HFFc6 (cell line): Measurements from ENCODE around the gene TUFM. TPM values are rescaled to one million over a fixed set of nuclear protein-coding genes. Genes with fewer than 3 reads are reported as not detected.

Experiments used
- DNase-seq: peaks from one replicate; pipeline ENCODE4 v3.0.0-alpha.2; 2018
- H3K27ac Mint-ChIP-seq: 2 replicates; pipeline ENCODE4 v1.8.0; 2020; ENCODE audit warnings: mild to moderate bottlenecking, mixed read lengths
- H3K27me3 Mint-ChIP-seq: 2 replicates; pipeline ENCODE4 v1.8.0; 2021; ENCODE audit warnings: mild to moderate bottlenecking, moderate library complexity, mixed read lengths; ENCODE audit not compliant: insufficient read depth
- H3K36me3 Mint-ChIP-seq: 2 replicates; pipeline ENCODE4 v1.8.0; 2021; ENCODE audit warnings: low read depth, mixed read lengths
- H3K4me1 Mint-ChIP-seq: 2 replicates; pipeline ENCODE4 v1.8.0; 2020; ENCODE audit warnings: low read depth, mixed read lengths
- H3K4me3 Mint-ChIP-seq: 2 replicates; pipeline ENCODE4 v1.8.0; 2020; ENCODE audit warnings: mild to moderate bottlenecking, moderate library complexity, mixed read lengths
- H3K9me3 Mint-ChIP-seq: 2 replicates; pipeline ENCODE4 v1.8.0; 2020; ENCODE audit warnings: mild to moderate bottlenecking, mixed read lengths
- total RNA-seq, 6 experiments: library from RNA; stranded (reverse); fragmentation: NEBNext Ultra II Directional; extraction: Animal tissue kit (Norgen Biotek cat#: 25700); gene quantifications; 2 replicates in 1 of 6; 3 replicates in 5 of 6; pipeline ENCODE4 v1.2.3, GENCODE V29; 2021
- TF ChIP-seq, protein P1 (sequence below): fragments of 200-600 bp; sonication (generic); IDR thresholded peaks from 2 replicates; pipeline ENCODE4 v1.5.0; 2021; ENCODE audit warnings: antibody characterized with exemption, mild to moderate bottlenecking

TUFM gene
- total RNA-seq, 6 experiments from 2014 or later, result 140 to 194 (median 158) TPM

DNA sequence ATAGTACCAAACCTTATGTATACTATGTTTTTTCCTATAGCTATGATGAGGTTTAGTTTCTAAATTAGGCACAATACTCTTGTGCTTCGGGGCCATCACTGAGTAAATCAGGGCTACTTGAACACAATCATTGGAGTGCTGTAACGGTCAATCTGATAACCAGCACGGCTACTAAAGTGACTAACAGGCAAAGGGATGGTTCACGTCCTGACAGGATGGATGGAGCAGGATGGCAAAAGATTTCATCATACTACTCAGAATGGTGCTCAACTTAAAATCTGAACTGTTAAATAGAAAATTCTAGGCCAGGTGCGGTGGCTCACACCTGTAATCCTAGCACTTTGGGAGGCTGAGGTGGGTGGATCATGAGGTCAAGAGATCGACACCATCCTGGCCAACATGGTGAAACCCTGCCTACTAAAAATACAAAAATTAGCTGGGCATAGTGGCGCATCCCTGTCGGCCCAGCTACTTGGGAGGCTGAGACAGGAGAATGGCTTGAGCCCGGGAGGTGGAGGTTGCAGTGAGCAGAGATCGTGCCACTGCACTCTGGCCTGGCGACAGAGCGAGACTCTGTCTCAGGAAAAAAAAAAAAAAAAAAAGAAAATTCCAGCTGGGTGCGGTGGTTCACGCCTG, 7.0 kb downstream of the TUFM start:
- H3K4me3 Mint-ChIP-seq, result no peak overlapping the region
- peaks cover 4% of the 10 kb centered on the region for H3K27me3 Mint-ChIP-seq
- H3K27ac Mint-ChIP-seq, result 0 out of 2 replicates have a peak overlapping the region, but pooled peaks have one; percentile 72
- H3K36me3 Mint-ChIP-seq, result peaks cover 19% of the 10 kb centered on the region
- no peak for DNase-seq
- TF ChIP-seq, protein P1, sequence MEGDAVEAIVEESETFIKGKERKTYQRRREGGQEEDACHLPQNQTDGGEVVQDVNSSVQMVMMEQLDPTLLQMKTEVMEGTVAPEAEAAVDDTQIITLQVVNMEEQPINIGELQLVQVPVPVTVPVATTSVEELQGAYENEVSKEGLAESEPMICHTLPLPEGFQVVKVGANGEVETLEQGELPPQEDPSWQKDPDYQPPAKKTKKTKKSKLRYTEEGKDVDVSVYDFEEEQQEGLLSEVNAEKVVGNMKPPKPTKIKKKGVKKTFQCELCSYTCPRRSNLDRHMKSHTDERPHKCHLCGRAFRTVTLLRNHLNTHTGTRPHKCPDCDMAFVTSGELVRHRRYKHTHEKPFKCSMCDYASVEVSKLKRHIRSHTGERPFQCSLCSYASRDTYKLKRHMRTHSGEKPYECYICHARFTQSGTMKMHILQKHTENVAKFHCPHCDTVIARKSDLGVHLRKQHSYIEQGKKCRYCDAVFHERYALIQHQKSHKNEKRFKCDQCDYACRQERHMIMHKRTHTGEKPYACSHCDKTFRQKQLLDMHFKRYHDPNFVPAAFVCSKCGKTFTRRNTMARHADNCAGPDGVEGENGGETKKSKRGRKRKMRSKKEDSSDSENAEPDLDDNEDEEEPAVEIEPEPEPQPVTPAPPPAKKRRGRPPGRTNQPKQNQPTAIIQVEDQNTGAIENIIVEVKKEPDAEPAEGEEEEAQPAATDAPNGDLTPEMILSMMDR, result no peak
- H3K9me3 Mint-ChIP-seq, result no peaks in the 10 kb centered on the region
- no peaks in the 10 kb centered on the region for H3K4me1 Mint-ChIP-seq

DNA sequence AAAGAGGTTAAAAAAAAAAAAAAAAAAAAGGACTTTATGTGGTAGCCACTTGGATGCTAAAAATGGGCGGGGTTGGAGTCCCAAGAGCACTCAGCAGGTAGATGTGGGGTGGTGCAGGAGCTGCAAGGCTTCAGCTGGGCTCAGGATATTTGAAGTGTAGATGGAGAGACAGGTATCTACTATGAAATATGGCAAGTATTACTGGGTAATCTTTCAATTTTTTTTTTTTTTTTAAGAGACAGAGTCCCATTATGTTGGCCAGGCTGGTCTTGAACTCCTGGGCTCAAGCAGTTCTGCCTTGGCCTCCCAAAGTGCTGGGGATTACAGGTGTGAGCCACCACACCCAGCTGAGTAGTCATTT, 7.6 kb downstream of the TUFM start:
- Mint-ChIP-seq H3K27ac (no peak overlapping the region), H3K4me3 (no peak overlapping the region), H3K9me3 (no peaks in the 10 kb centered on the region), H3K36me3 (peaks cover 22% of the 10 kb centered on the region), H3K27me3 (peaks cover 4% of the 10 kb centered on the region), H3K4me1 (no peaks in the 10 kb centered on the region)
- DNase-seq, result no peak
- TF ChIP-seq, protein P1, result no peak

DNA sequence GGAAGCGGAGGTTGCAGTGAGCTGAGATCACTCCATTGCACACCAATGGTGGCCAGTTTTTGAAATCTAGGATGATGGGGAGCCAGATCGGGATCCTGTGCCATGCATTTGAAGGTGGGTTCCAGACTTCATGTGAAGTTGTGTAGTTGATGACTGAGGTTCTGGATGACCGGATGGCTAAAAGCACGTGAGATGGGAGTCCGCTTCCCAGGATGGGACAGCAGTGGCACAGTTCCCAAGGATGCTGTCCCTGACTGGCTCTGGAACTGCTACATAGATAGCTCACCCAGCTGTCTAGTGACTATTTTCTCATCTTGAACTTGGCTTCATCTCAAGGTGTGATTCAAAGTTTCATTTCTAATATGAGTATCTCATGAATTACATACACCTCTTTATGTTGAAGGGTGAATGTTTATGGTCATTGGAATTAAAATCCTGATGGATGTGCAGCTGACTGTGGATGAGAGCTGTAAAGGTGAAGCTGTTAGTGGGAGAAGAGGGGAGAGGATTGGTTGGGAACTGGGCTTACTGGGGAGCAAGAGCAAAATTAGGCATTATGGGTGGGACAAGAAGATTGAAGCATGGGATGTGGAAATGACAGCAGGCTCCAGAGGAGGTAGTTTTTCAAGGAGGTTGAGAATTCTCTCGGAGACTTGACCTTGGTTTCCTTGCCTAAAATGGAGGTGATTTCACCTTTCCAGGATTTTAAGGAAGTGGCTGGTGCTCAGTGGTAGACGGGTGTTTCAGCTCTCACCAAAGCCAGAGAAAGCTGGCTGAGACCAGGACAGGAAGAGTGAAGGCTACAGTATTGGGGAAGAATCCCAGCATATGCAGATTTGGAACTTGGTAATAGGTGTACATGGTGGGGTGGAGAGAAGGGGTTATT, 8.2 kb downstream of the TUFM start:
- Mint-ChIP-seq H3K27me3 (peaks cover 4% of the 10 kb centered on the region), H3K4me1 (no peaks in the 10 kb centered on the region), H3K27ac (peak overlapping the region; percentile 4; the same call in 1 of the 2 replicates), H3K36me3 (peaks cover 28% of the 10 kb centered on the region), H3K9me3 (no peaks in the 10 kb centered on the region), H3K4me3 (no peak overlapping the region)
- DNase-seq, result no peak
- TF ChIP-seq, protein P1, result no peak

DNA sequence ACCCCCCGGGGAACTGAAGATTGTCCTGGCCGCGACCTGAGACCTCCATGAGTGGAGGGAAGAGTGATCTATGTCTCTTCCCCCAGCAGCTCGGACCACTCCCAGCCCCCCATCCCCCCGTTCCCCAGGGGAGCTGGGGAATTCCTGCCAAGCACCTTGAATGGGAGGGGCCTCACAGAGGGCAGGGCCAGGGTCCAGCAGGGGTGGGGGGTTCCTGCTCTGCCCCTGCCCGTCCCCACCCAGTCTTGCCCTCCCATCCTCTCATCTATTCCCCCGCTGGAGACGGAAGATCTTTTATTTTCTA, 9.4 kb downstream of the TUFM start:
- peaks cover 2% of the 10 kb centered on the region; the same call in 1 of the 2 replicates for H3K27me3 Mint-ChIP-seq
- H3K36me3 Mint-ChIP-seq, result peaks cover 37% of the 10 kb centered on the region
- no peak overlapping the region for H3K27ac Mint-ChIP-seq
- no peak overlapping the region for H3K4me3 Mint-ChIP-seq
- TF ChIP-seq, protein P1, result no peak
- H3K9me3 Mint-ChIP-seq, result no peaks in the 10 kb centered on the region
- no peak for DNase-seq
- no peaks in the 10 kb centered on the region for H3K4me1 Mint-ChIP-seq

DNA sequence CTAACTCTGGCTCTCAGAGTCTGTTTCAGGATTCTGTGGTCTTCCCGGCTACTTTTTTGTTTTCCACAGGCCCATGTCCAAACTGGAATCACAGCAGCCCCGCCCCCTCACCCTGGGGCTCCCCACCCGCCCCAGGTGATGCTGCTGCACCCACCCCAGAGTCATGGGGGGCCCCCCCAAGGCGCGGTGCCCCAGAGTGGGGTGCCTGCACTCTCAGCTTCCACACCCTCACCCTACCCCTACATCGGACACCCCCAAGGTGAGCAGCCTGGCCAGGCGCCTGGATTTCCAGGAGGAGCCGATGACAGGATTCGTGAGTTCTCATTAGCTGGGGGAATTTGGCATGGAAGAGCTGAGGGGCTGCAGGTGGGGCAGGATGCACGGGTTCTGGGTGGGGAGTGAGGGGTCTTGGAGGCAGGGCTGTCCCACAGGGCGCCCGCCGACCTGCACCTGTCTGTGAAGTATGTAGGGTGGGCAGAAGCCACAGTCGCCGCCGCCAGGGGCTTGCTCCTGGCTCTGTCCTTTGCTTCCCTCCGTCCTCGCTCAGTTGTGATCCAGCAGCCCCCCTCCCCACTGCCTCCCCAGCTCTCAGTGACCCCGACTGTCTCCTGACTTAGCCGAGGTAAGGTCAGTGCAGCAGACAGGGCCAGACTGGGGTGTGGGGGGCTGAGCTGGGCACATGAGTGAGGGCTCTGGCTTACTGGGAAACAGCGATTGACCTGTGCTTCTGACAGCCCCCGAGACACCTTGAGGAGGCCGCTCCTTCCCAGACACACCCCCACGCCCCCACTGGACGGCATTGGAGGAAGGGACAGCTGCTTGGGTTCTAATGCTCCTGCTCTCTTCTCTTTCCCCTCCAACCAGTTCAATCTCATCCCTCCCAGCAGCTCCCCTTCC, 10.0 kb downstream of the TUFM start:
- Mint-ChIP-seq H3K4me3 (no peak overlapping the region), H3K36me3 (peaks cover 37% of the 10 kb centered on the region), H3K4me1 (no peaks in the 10 kb centered on the region), H3K27me3 (peaks cover 2% of the 10 kb centered on the region; the same call in 1 of the 2 replicates), H3K9me3 (no peaks in the 10 kb centered on the region), H3K27ac (no peak overlapping the region)
- TF ChIP-seq, protein P1, result no peak
- DNase-seq, result no peak
